Sigmoid colon (tissue), 7 donors: ENCODE measurements around the gene ZSWIM8. TPM values are rescaled to one million over a fixed set of nuclear protein-coding genes. Genes with fewer than 3 reads are reported as not detected.

ENCODE experiments used
- DNase-seq: peaks from one replicate; pipeline ENCODE4 v3.0.0-alpha.2; 2019
- H3K27ac ChIP-seq, 4 donors: fragments of 200-600 bp; sonication (generic); one replicate each; pipeline ENCODE4 v1.5.1; 2016 to 2019; ENCODE audit warnings: mild to moderate bottlenecking in 1 of 4
- H3K27me3 ChIP-seq, 3 donors: fragments of 200-600 bp; sonication (generic); one replicate each; pipeline ENCODE4 v1.5.1; 2019; ENCODE audit warnings: mild to moderate bottlenecking in 1 of 3
- H3K36me3 ChIP-seq, 4 donors: fragments of 200-600 bp; sonication (generic); one replicate each; pipeline ENCODE4 v1.5.1; 2016 to 2019
- H3K4me1 ChIP-seq, 4 donors: fragments of 200-600 bp; sonication (generic); one replicate each; pipeline ENCODE4 v1.5.1; 2017 to 2019
- H3K4me3 ChIP-seq, 4 donors: fragments of 200-600 bp; sonication (generic); one replicate each; pipeline ENCODE4 v1.5.1; 2017 to 2019; ENCODE audit warnings: mild to moderate bottlenecking in 2 of 4, moderate library complexity in 1 of 4
- H3K9me3 ChIP-seq, 4 donors: fragments of 200-600 bp in 3 of 4; sonication (generic) in 3 of 4; one replicate each; pipeline versions ENCODE4 v1.5.1 to v1.6.1; 2013 to 2019
- EP300 ChIP-seq, 4 donors: sonication (generic); formaldehyde crosslinking; IDR thresholded peaks; one replicate each; pipeline ENCODE4 v1.6.1; 2017; ENCODE audit warnings: antibody characterized with exemption in 4 of 4
- POLR2A ChIP-seq, 2 donors: fragments of 450-650 bp; IDR thresholded peaks; one replicate each; pipeline ENCODE4 v1.6.1; 2016; ENCODE audit warnings: antibody characterized with exemption in 2 of 2, mild to moderate bottlenecking in 2 of 2, moderate library complexity in 2 of 2
- POLR2AphosphoS5 ChIP-seq, 4 donors: sonication (generic); formaldehyde crosslinking; IDR thresholded peaks; one replicate each; pipeline ENCODE4 v1.6.1; 2017; ENCODE audit warnings: antibody characterized with exemption in 4 of 4
- WGBS, 2 donors: extraction: QIAGEN DNeasy Blood & Tissue Kit; methylation state at CpG; one replicate each; pipeline ENCODE4 v1.1.7; 2013; 5-methylcytosine and 5-hydroxymethylcytosine counted together
- intact Hi-C: fragments of 100-400 bp; cut with DNase I; formaldehyde crosslinking; loops from one replicate; pipeline ENCODE4 v1.15.1; 2023
- polyA plus RNA-seq, 3 donors: library from polyadenylated mRNA; stranded (reverse); fragments of 200-250 nt; gene quantifications; one replicate each; pipeline ENCODE4 v1.2.3, GENCODE V29; 2013
- total RNA-seq, 4 donors: library from RNA; depleted of rRNA; stranded (reverse); fragments of >200 nt; gene quantifications; one replicate each; pipeline ENCODE4 v1.1.0, GENCODE V29; 2016
- TF ChIP-seq, protein P1 (sequence below), 4 experiments: fragments of 450-650 bp in 3 of 4; fragments of 200-600 bp in 1 of 4; IDR thresholded peaks; one replicate each; pipeline ENCODE4 v1.5.1; 2016 to 2019; ENCODE audit warnings: antibody characterized with exemption in 4 of 4, mild to moderate bottlenecking in 3 of 4, moderate library complexity in 2 of 4
- donor health status: healthy with polysubstance abuse.
- donor health status: Bipolar disorder and iron deficiency.
- donor health status: healthy.

The ZSWIM8 gene
- total and polyA plus RNA-seq, 7 donors, result 34.8 to 138 (median 61.8) TPM

- intact Hi-C loops, result no loop called here
- 83 to 86% methylated on average over 22 of the region's 22 CpGs for WGBS, 2 donors
- TF ChIP-seq EP300 (IDR thresholded peaks at IDR 0.05), result no peak
- TF ChIP-seq POLR2AphosphoS5 (IDR thresholded peaks at IDR 0.05), result no peak
- no peak for TF ChIP-seq POLR2A (IDR thresholded peaks at IDR 0.05)
- TF ChIP-seq, protein P1, sequence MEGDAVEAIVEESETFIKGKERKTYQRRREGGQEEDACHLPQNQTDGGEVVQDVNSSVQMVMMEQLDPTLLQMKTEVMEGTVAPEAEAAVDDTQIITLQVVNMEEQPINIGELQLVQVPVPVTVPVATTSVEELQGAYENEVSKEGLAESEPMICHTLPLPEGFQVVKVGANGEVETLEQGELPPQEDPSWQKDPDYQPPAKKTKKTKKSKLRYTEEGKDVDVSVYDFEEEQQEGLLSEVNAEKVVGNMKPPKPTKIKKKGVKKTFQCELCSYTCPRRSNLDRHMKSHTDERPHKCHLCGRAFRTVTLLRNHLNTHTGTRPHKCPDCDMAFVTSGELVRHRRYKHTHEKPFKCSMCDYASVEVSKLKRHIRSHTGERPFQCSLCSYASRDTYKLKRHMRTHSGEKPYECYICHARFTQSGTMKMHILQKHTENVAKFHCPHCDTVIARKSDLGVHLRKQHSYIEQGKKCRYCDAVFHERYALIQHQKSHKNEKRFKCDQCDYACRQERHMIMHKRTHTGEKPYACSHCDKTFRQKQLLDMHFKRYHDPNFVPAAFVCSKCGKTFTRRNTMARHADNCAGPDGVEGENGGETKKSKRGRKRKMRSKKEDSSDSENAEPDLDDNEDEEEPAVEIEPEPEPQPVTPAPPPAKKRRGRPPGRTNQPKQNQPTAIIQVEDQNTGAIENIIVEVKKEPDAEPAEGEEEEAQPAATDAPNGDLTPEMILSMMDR (IDR thresholded peaks at IDR 0.05), result no peak
- H3K9me3 ChIP-seq, result no peaks in the 10 kb centered on the region
- peaks cover 15 to 76% (median 44%) of the 10 kb centered on the region in 4 donors for H3K36me3 ChIP-seq
- no peak overlapping the region for H3K4me3 ChIP-seq
- H3K4me1 ChIP-seq, result peaks cover 0 to 36% (median 23%) of the 10 kb centered on the region in 4 donors
- H3K27ac ChIP-seq, result peak overlapping the region in 3 of 4 donors; percentile 8 to 53 (median 50)
- no peak for DNase-seq
- no peaks in the 10 kb centered on the region for H3K27me3 ChIP-seq
These were observed 29.7 kb downstream of the ZSWIM8 start for GRCh38 chr10:73814896-73815718.

- peaks cover 15 to 78% (median 44%) of the 10 kb centered on the region in 4 donors for H3K36me3 ChIP-seq
- no peaks in the 10 kb centered on the region for H3K9me3 ChIP-seq
- H3K4me3 ChIP-seq, result no peak overlapping the region
- intact Hi-C loops, result no loop called here
- peaks cover 0 to 30% (median 18%) of the 10 kb centered on the region in 4 donors for H3K4me1 ChIP-seq
- H3K27ac ChIP-seq, result peak overlapping the region in 3 of 4 donors; percentile 8 to 53 (median 50)
- no peak for DNase-seq
- no peaks in the 10 kb centered on the region for H3K27me3 ChIP-seq
- TF ChIP-seq POLR2AphosphoS5 (IDR thresholded peaks at IDR 0.05), result no peak
- TF ChIP-seq, protein P1 (IDR thresholded peaks at IDR 0.05), result no peak
- TF ChIP-seq POLR2A (IDR thresholded peaks at IDR 0.05), result no peak
- TF ChIP-seq EP300 (IDR thresholded peaks at IDR 0.05), result no peak
These were observed 30.3 kb downstream of the ZSWIM8 start for GRCh38 chr10:73815719-73816030.

DNA sequence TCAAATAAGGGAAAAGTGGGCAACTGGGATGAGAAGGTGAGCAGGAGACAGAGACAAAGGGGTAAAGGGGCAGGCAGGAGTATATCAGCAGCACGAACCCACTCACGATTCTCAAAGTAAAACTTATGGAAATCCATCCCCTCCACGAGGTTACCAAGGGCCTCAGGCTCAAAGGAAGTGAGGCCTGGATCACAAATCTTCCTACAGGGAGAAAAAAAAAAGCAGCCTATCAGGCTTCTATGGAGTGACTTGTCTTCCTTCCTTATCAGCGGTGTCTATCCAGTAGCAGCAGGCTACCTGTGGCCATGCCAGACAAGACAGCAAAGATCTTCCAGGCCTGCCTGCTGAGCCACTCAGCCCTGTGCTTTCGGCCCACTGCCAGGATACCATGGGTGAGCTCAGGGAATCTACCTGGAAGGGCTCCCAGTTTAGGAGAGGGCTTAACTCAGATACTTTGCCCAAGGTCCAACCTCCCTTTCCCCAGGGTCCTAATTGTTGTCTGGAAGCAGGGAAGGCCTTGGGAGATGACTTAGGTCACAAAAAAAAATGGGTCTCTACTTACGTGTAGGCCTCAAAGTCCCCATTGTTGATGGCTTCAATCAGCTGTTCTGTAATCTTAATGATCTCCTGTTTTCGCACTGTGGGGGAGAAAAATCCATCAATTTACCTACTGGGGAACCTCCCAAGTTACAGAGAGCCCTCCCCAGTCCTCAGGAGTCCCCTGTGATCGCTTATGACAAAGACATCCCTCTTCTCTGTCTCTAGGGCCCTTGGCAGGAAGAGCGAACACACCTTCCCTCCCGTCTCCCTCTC lies 31.7 kb downstream of the ZSWIM8 start:
- H3K27me3 ChIP-seq, result no peaks in the 10 kb centered on the region
- intact Hi-C loops, result no loop called here
- H3K4me1 ChIP-seq, result peaks cover 0 to 29% (median 15%) of the 10 kb centered on the region in 4 donors
- TF ChIP-seq, protein P1 (IDR thresholded peaks at IDR 0.05), result no peak
- TF ChIP-seq POLR2AphosphoS5 (IDR thresholded peaks at IDR 0.05), result peak in 1 of 4 donors; percentile 17
- peak overlapping the region; percentile 30 to 61 (median 50) for H3K27ac ChIP-seq
- no peak for DNase-seq
- H3K4me3 ChIP-seq, result no peak overlapping the region
- 91 to 93% methylated on average over 10 of the region's 10 CpGs for WGBS, 2 donors
- no peaks in the 10 kb centered on the region for H3K9me3 ChIP-seq
- H3K36me3 ChIP-seq, result peaks cover 26 to 93% (median 53%) of the 10 kb centered on the region in 4 donors

GRCh38 chr10:73817826-73818225 lies 32.4 kb downstream of the ZSWIM8 start:
- no peak for DNase-seq
- no peaks in the 10 kb centered on the region for H3K27me3 ChIP-seq
- H3K36me3 ChIP-seq, result peaks cover 29 to 96% (median 59%) of the 10 kb centered on the region in 4 donors
- H3K4me1 ChIP-seq, result peaks cover 0 to 29% (median 12%) of the 10 kb centered on the region in 4 donors
- H3K9me3 ChIP-seq, result no peaks in the 10 kb centered on the region
- WGBS, 2 donors, result 92 to 96% methylated on average over 5 of the region's 5 CpGs
- TF ChIP-seq, protein P1 (IDR thresholded peaks at IDR 0.05), result no peak
- TF ChIP-seq POLR2A (IDR thresholded peaks at IDR 0.05), result no peak
- no peak overlapping the region for H3K4me3 ChIP-seq
- intact Hi-C loops, result no loop called here
- peak overlapping the region; percentile 30 to 61 (median 50) for H3K27ac ChIP-seq
